Stimulated activated CD8-positive, alpha-beta memory T cell treated with anti-CD3 and anti-CD28 coated beads, Interleukin-4, amount 100 ng/mL, for 1 hour (primary cell): ENCODE results near the gene CCBE1.

Experiments used
- DNase-seq, 2 donors: peaks; one replicate each; pipeline ENCODE4 v3.0.0-alpha.2; 2020; ENCODE audit warnings: low read depth in 2 of 2, low spot score in 1 of 2

Gene CCBE1

GRCh38 chr18:59464486-59464885, 232.7 kb downstream of the CCBE1 start:
- no peak for DNase-seq

DNA sequence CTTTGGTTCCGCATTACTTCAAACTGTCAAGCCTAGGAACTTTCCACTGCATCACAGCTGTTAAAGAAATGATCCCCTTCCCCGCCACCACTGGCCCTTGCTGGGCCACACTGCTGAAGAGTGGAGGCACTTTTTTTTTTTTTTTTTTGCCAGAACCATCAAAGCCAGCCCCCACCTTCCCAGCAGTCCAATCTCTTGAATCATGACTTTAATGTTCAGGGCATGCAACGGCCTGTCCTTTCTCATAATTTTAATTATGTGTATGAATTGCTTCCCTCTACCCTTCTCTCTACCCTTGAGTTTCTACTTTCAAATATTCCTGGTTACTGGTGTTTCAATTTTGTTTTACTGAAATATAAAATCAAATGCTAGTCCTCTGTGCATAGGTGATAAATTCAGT, 236.1 kb downstream of the CCBE1 start:
- no peak for DNase-seq

DNA sequence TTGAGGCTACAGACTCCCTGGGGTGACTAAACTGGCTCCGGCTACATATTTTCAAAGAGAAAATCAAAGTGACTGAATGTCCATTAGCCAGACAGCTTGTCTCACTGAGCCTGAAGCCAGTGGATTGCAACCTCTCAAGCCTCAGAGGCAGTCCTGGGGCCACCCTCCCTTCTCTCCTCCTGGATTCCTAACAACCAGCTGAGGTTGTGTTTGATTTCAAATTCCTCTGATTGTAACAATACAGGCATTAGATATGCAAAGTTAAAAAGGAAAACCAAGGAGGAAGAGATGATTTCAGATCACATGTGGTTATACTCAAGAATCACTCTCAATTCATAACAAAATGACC, 237.2 kb downstream of the CCBE1 start:
- no peak for DNase-seq

DNA sequence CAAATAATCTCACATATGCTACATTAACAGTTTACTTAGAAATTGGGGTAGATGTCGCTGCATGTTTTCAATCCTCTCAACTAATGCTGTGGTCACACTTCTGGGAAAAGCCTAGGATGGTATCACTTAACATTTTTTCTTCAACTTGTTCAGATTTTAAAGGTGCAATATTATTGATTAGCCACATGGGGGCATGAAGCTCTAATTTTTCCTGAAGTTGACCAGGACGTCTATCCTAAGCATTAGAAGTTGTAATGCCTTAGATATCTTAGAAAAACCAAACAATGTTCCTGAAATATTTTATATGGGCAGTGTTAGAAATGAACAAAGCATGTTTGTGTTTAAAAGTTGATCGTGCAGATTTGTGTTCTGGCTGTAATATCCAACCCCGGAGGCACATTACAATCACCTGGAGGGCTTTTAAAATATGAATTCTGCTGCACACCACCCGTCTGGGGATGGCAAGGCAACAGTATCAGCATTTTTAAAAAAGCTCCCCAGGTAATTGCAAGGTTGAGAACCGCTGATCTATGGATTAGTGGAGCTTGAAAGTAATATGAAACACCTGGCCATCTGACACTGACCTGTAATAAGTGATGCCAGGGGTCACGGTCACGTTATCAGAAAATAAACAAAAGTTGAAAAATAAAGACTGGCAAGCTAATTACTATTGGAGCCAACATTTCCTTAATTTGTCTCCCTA, 237.7 kb downstream of the CCBE1 start:
- no peak for DNase-seq

DNA sequence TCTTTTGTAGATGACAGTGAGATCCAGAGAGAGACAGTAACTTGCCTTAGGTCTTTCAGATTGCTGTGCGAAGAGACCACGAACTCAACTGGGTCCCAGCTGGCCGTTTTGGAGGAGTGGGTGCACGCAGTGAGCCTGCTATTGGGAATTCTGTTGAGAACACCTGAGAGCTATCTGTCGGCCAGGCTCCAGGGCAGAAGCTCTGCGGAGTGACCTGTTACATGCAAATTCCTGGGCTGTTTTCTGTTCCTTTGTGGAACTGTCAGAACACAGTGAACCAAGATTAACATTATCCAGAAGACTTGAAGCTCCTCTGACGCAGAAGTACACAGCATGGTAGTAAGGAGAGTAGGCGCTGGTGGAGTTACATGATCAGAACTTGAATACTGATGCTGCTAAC, 238.6 kb downstream of the CCBE1 start:
- no peak for DNase-seq

GRCh38 chr18:59456657-59457056, 240.6 kb downstream of the CCBE1 start:
- no peak for DNase-seq

- DNase-seq: no peak
Measured at GRCh38 chr18:59455728-59456276, 241.4 kb downstream of the CCBE1 start.

DNA sequence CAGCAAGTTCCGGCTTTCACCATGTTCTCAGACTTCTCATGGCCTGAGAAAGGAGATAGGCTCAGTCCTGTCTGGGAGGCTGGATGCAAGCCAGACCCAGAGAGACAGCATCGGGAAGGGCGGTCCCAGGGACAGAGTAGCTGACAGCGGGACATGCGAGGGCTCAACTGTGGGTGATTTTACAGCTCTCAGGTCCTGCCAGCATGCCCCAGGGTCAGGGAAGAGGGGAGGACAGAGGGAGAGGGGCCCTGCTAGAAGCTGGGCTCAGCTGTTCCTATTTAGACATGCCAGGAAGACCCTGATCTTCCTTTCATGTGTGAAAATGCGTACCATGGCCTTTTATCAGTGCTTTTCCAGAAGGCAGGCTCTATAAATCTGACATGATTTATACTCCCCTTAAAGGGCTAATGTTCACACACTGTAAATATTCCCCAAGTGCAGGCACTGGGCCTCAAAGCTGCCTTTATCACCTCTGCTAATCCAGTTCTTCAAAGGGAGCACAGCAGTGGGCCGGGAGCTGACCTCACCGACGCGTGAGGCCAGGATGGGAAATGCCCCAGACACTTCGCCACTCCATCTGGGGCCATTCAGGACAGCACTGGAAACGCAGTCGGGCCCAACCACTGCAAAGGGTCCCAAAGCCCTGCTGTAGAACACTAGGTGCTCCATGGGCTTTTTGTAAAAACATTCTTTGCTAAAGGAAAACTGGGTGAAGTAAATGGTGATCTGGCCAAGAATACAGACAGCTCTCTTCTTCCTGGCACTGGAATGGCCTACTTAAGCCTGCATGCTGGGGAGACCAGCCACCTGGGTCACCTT, 242.1 kb downstream of the CCBE1 start:
- no peak for DNase-seq

- no peak for DNase-seq
Measured at GRCh38 chr18:59453468-59453961, 243.7 kb downstream of the CCBE1 start.

- no peak for DNase-seq
Measured at GRCh38 chr18:59451963-59452362, 245.3 kb downstream of the CCBE1 start.

GRCh38 chr18:59451073-59451472, 246.2 kb downstream of the CCBE1 start:
- no peak for DNase-seq

- DNase-seq: no peak
Measured at GRCh38 chr18:59448546-59448945, 248.7 kb downstream of the CCBE1 start.

GRCh38 chr18:59446012-59446411, 251.2 kb downstream of the CCBE1 start:
- DNase-seq: no peak

GRCh38 chr18:59437851-59438569, 259.2 kb downstream of the CCBE1 start:
- no peak for DNase-seq

GRCh38 chr18:59432803-59433597, 264.2 kb downstream of the CCBE1 start:
- no peak for DNase-seq

DNA sequence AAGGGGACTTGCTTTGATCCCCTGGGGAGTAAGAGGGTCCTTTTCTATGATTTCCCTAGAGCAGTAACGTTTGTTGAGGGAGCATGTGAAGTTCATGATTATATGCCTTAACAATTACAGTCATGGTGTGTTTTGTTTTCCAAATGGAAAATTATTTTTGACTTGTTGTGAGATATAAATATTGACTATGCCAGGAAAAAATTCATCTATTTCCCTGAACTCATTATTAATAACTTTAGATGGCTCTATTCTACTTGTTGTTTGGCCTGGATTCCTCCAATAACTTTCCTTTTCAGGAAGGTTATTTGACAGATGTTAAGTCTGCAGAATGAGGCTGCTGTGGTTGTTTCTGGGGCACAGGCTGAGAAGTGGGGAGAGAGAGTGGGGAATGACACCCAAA, 266.1 kb downstream of the CCBE1 start:
- no peak for DNase-seq

GRCh38 chr18:59429608-59430007, 267.6 kb downstream of the CCBE1 start:
- no peak for DNase-seq

DNA sequence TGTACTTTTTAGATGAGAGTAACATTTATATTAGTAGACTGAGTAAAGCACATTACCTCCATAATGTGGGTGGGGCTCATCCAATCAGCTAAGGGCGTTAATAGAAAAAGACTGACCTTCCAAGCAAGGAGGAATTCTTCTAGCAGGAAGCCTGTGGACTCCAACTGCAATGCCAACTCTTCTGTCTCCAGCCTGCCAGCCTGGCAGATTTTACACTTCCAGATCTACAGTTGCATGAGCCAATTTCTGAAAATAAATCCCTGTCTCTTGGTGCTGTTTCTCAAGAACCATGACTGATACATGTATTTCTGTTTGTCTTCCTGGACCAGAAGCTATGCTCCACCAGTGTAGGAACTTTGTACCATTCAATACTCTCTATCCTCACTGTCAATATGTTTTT, 269.2 kb downstream of the CCBE1 start:
- no peak for DNase-seq

DNA sequence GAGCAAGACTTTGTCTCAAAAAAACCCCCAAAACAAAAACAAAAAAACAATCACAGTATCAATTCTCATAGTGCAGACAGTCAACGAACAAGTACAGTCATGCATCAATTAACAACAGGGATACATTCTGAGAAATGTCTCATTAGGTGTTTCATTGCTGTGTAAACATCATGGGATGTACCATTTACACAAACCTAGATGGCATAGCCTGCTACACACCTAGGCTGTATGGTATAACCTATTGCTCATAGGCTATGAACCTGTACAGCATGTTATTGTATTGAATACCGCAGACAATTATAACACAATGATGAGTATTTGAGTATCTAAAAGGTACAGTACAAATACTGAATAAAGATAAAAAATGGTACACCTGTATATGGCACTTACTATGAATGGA, 270.4 kb downstream of the CCBE1 start:
- DNase-seq: no peak

GRCh38 chr18:59423259-59423658, 274.0 kb downstream of the CCBE1 start:
- no peak for DNase-seq

- no peak for DNase-seq
Measured at GRCh38 chr18:59420244-59420643, 277.0 kb downstream of the CCBE1 start.
